GM20000 (cell line): ENCODE measurements around the gene LUC7L.
"Not testable (repeated sequence)": the region's sequence is repeated elsewhere in the genome, so short reads cannot be mapped to it uniquely, and the experiment has no call there.

Experiments
- DNase-seq: peaks from one replicate; pipeline ENCODE4 v3.0.0; 2012; ENCODE audit warnings: low spot score
- CTCF ChIP-seq: IDR thresholded peaks from 2 replicates; pipeline ENCODE4 v1.5.1; 2012; ENCODE audit warnings: mild to moderate bottlenecking, control low read depth; ENCODE audit errors: extremely low read depth, missing control alignments

LUC7L gene

GRCh38 chr16:160691-161190 is 68.5 kb downstream of the LUC7L start:
- no peak for TF ChIP-seq CTCF
- DNase-seq = peak; percentile 9

- DNase-seq = not testable (repeated sequence)
These were observed 69.0 kb downstream of the LUC7L start for GRCh38 chr16:160242-160641.

- no peak for TF ChIP-seq CTCF
- no peak for DNase-seq
These were observed 70.0 kb downstream of the LUC7L start for GRCh38 chr16:159136-159849.

GRCh38 chr16:155031-155398 is 74.2 kb downstream of the LUC7L start:
- TF ChIP-seq CTCF = no peak
- no peak for DNase-seq

GRCh38 chr16:154217-155030 is 74.8 kb downstream of the LUC7L start:
- peak; percentile 79 for DNase-seq
- no peak for TF ChIP-seq CTCF

- not testable (repeated sequence) for DNase-seq
These were observed 75.6 kb downstream of the LUC7L start for GRCh38 chr16:153550-154216.

- not testable (repeated sequence) for DNase-seq
These were observed 76.1 kb downstream of the LUC7L start for GRCh38 chr16:153129-153521.

GRCh38 chr16:152141-153128 is 76.8 kb downstream of the LUC7L start, which contains the start of gene HBZ:
Gene HBZ (plus strand): TSS chr16:152644. CDS start chr16:152910, 266 bp downstream.
- DNase-seq = no peak
- TF ChIP-seq CTCF = no peak
